B cell (primary cell): ENCODE measurements around the gene ARHGAP26. TPM values are rescaled to one million over a fixed set of nuclear protein-coding genes. Genes with fewer than 3 reads are reported as not detected.

ENCODE experiments used
- ATAC-seq: fragments of 200-7000 bp; cut with Tn5 transposase; one replicate; pipeline ENCODE4 v1.10.0; 2021; ENCODE audit warnings: low read depth, mild to moderate bottlenecking, moderate number of reproducible peaks, moderate library complexity
- CTCF ChIA-PET: fragments of 350-600 bp; sonication (Branson Sonifier 250); formaldehyde crosslinking; loops from one replicate; lab custom pipeline; 2021; ENCODE audit warnings: antibody characterized with exemption, inconsistent platforms; lab: Charles Lee
- POLR2A ChIA-PET: fragments of 350-600 bp; sonication (Branson Sonifier 250); formaldehyde crosslinking; loops from one replicate; lab custom pipeline; 2021; ENCODE audit warnings: antibody characterized with exemption; lab: Charles Lee
- DNase-seq: peaks from one replicate; pipeline ENCODE4 v3.0.0; 2013
- H2AFZ ChIP-seq: 2 replicates; pipeline ENCODE4 v1.6.1; 2012; ENCODE audit warnings: mild to moderate bottlenecking, low read depth, low read length; ENCODE audit not compliant: insufficient read depth, poor library complexity, severe bottlenecking
- H3K27ac ChIP-seq, 2 donors: 1 replicate in 1 of 2; 2 replicates in 1 of 2; pipeline ENCODE4 v1.5.1; 2012 to 2013; ENCODE audit warnings: low read length in 2 of 2, mild to moderate bottlenecking in 2 of 2, moderate library complexity in 1 of 2
- H3K27me3 ChIP-seq, 4 experiments: fragments of 200-600 bp in 1 of 4; sonication (generic) in 1 of 4; replicated peaks in 1 of 4; 1 replicate in 2 of 4; 2 replicates in 2 of 4; pipeline versions ENCODE4 v1.6.1 to v1.7.0; 2013 to 2016; ENCODE audit warnings: low read length in 3 of 4, mild to moderate bottlenecking in 2 of 4, mixed read lengths in 1 of 4, moderate library complexity in 1 of 4; ENCODE audit not compliant: insufficient read depth in 4 of 4, control insufficient read depth in 3 of 4; ENCODE audit errors: control extremely low read depth in 1 of 4
- H3K36me3 ChIP-seq, 2 experiments: replicated peaks in 1 of 2; 1 replicate in 1 of 2; 2 replicates in 1 of 2; pipeline versions ENCODE4 v1.6.1 to v1.7.1; 2013; ENCODE audit warnings: low read length in 1 of 2; ENCODE audit not compliant: insufficient read depth in 2 of 2, control insufficient read depth in 1 of 2; ENCODE audit errors: control extremely low read depth in 1 of 2, extremely low read depth in 1 of 2
- H3K4me1 ChIP-seq, 2 donors: fragments of 200-600 bp in 1 of 2; sonication (generic) in 1 of 2; 1 replicate in 1 of 2; 2 replicates in 1 of 2; pipeline versions ENCODE4 v1.5.1 to v1.6.1; 2013 to 2017; ENCODE audit warnings: low read length in 2 of 2; ENCODE audit not compliant: control insufficient read depth in 2 of 2, insufficient read depth in 2 of 2
- H3K4me2 ChIP-seq: replicated peaks from 2 replicates; pipeline ENCODE3; 2012; ENCODE audit warnings: mild to moderate bottlenecking, low read depth, low read length; ENCODE audit not compliant: poor library complexity, severe bottlenecking
- H3K4me3 ChIP-seq, 5 experiments: fragments of 200-600 bp in 1 of 5; sonication (generic) in 1 of 5; 1 replicate in 3 of 5; 2 replicates in 2 of 5; pipeline versions ENCODE4 v1.5.1 to v1.7.0; 2011 to 2016; ENCODE audit warnings: low read length in 4 of 5, mild to moderate bottlenecking in 4 of 5, low read depth in 2 of 5, control low read depth in 1 of 5, moderate library complexity in 1 of 5; ENCODE audit not compliant: insufficient read depth in 1 of 5; ENCODE audit errors: control extremely low read depth in 1 of 5, extremely low read depth in 1 of 5
- H3K79me2 ChIP-seq: fragments of 200-600 bp; sonication (generic); one replicate; pipeline ENCODE4 v1.6.0; 2016; ENCODE audit warnings: low read length; ENCODE audit not compliant: control insufficient read depth, insufficient read depth
- H3K9ac ChIP-seq: fragments of 200-600 bp; sonication (generic); 2 replicates; pipeline ENCODE4 v1.6.1; 2017; ENCODE audit warnings: mild to moderate bottlenecking, low read length, moderate library complexity
- H3K9me3 ChIP-seq, 3 donors: one replicate each; pipeline versions ENCODE4 v1.6.1 to v1.7.1; 2013; ENCODE audit warnings: low read length in 2 of 3; ENCODE audit not compliant: control insufficient read depth in 2 of 3, insufficient read depth in 1 of 3; ENCODE audit errors: control extremely low read depth in 1 of 3
- H4K20me1 ChIP-seq: 2 replicates; pipeline ENCODE4 v1.6.0; 2012; ENCODE audit warnings: mild to moderate bottlenecking, low read length; ENCODE audit not compliant: insufficient read depth, control insufficient read depth, poor library complexity, severe bottlenecking
- H3K27ac Mint-ChIP-seq: one replicate; pipeline ENCODE4 v1.8.0; 2021; ENCODE audit warnings: mixed read lengths
- H3K27me3 Mint-ChIP-seq: one replicate; pipeline ENCODE4 v1.8.0; 2021; ENCODE audit warnings: mixed read lengths
- H3K4me1 Mint-ChIP-seq: one replicate; pipeline ENCODE4 v1.8.0; 2021; ENCODE audit warnings: mixed read lengths
- H3K4me3 Mint-ChIP-seq: one replicate; pipeline ENCODE4 v1.8.0; 2021; ENCODE audit warnings: mixed read lengths
- H3K9me3 Mint-ChIP-seq: one replicate; pipeline ENCODE4 v1.8.0; 2022; ENCODE audit warnings: mixed read lengths; ENCODE audit not compliant: insufficient read depth
- CTCF ChIP-seq: fragments of 200-600 bp; IDR thresholded peaks from one replicate; pipeline ENCODE4 v1.8.0; 2022; ENCODE audit warnings: antibody characterized with exemption, mild to moderate bottlenecking
- EZH2 ChIP-seq: IDR thresholded peaks from 2 replicates; pipeline ENCODE4 v1.6.1; 2012; ENCODE audit warnings: borderline replicate concordance, low read depth, mild to moderate bottlenecking, moderate library complexity, low read length; ENCODE audit not compliant: insufficient read depth, poor library complexity, severe bottlenecking
- WGBS: methylation state at CpG from one replicate; pipeline ENCODE4 v1.1.5; 2013; ENCODE audit warnings: missing lambda C conversion rate; ENCODE audit not compliant: insufficient coverage; 5-methylcytosine and 5-hydroxymethylcytosine counted together
- intact Hi-C: fragments of 100-400 bp; cut with micrococcal nuclease; formaldehyde crosslinking; loops from one replicate; pipeline ENCODE4 v1.10.0; 2022
- polyA plus RNA-seq: library from polyadenylated mRNA; depleted of rRNA; stranded (reverse); fragments of >200 nt; gene quantifications from 2 replicates; pipeline ENCODE4 v1.2.3, GENCODE V29; 2012
- total RNA-seq, 2 donors: library from RNA; stranded (reverse); fragments of 120-200 nt in 1 of 2; gene quantifications; 1 replicate in 1 of 2; 2 replicates in 1 of 2; pipeline versions ENCODE4 v1.2.3 to v1.2.4, GENCODE V29; 2013 to 2022

ARHGAP26 gene
- total and polyA plus RNA-seq, 2 donors (not counting 1 experiment from before 2014, with no cell fraction given): 1.8 to 22.5 TPM

GRCh38 chr5:143041461-143041860 is 271.3 kb downstream of the ARHGAP26 start:
- no peak overlapping the region for H3K9ac ChIP-seq
- H3K4me1 ChIP-seq: no peaks in the 10 kb centered on the region
- no peak overlapping the region for H3K27ac ChIP-seq
- CTCF ChIA-PET: no interaction called here
- Mint-ChIP-seq H3K27ac (no peak overlapping the region), H3K9me3 (no peaks in the 10 kb centered on the region), H3K4me1 (peaks cover 1% of the 10 kb centered on the region), H3K27me3 (no peaks in the 10 kb centered on the region), H3K4me3 (no peak overlapping the region)
- ATAC-seq (no peak), DNase-seq (no peak)
- H3K36me3 ChIP-seq: peaks cover 0 to 3% of the 10 kb centered on the region in 2 experiments
- POLR2A ChIA-PET: no interaction called here
- intact Hi-C loops: no loop called here
- WGBS: 98% methylated on average over 6 of the region's 7 CpGs
- H2AFZ ChIP-seq: no peak overlapping the region
- H4K20me1 ChIP-seq: no peaks in the 10 kb centered on the region
- TF ChIP-seq EZH2: no peak
- no peak for TF ChIP-seq CTCF
- H3K4me3 ChIP-seq: no peak overlapping the region
- H3K79me2 ChIP-seq: no peaks in the 10 kb centered on the region
- no peak overlapping the region for H3K4me2 ChIP-seq
- H3K27me3 ChIP-seq: no peaks in the 10 kb centered on the region
- H3K9me3 ChIP-seq: no peaks in the 10 kb centered on the region

- no peaks in the 10 kb centered on the region for H3K4me1 ChIP-seq
- no peak overlapping the region for H3K4me3 Mint-ChIP-seq
- H3K9me3 Mint-ChIP-seq: no peaks in the 10 kb centered on the region
- no peak overlapping the region for H2AFZ ChIP-seq
- H3K4me1 Mint-ChIP-seq: no peaks in the 10 kb centered on the region
- H3K4me3 ChIP-seq: no peak overlapping the region
- no peaks in the 10 kb centered on the region for H3K79me2 ChIP-seq
- H3K27me3 ChIP-seq: no peaks in the 10 kb centered on the region
- H3K36me3 ChIP-seq: peaks cover 0 to 3% of the 10 kb centered on the region in 2 experiments
- no peaks in the 10 kb centered on the region for H4K20me1 ChIP-seq
- no peak overlapping the region for H3K4me2 ChIP-seq
- no peaks in the 10 kb centered on the region for H3K9me3 ChIP-seq
- intact Hi-C loops: no loop called here
- no peak overlapping the region for H3K27ac Mint-ChIP-seq
- WGBS: 97% methylated on average over 4 of the region's 6 CpGs
- no peak for ATAC-seq
- H3K9ac ChIP-seq: no peak overlapping the region
- no peaks in the 10 kb centered on the region for H3K27me3 Mint-ChIP-seq
- DNase-seq: no peak
- H3K27ac ChIP-seq: no peak overlapping the region
- ChIA-PET POLR2A (no interaction called here), CTCF (no interaction called here)
- TF ChIP-seq CTCF (no peak), EZH2 (no peak)
These were observed 272.0 kb downstream of the ARHGAP26 start for GRCh38 chr5:143041972-143042770.
